Measurements from ENCODE around the gene SLC25A42.

- TF ChIP-seq CTCF (IDR thresholded peaks at IDR 0.05; ENCODE audit: low read depth, low read length) (no peak), MAX (IDR thresholded peaks at IDR 0.05; ENCODE audit: low read depth, low read length) (peak; percentile 47), POLR2A (IDR thresholded peaks at IDR 0.05; ENCODE audit: extremely low read depth, insufficient read length) (peak; percentile 44)
Measured at GRCh38 chr19:19063183-19064097, at the start of gene SLC25A42.

Data from NB4 (cell line).